Measurements from ENCODE around the gene NR3C2.

DNA sequence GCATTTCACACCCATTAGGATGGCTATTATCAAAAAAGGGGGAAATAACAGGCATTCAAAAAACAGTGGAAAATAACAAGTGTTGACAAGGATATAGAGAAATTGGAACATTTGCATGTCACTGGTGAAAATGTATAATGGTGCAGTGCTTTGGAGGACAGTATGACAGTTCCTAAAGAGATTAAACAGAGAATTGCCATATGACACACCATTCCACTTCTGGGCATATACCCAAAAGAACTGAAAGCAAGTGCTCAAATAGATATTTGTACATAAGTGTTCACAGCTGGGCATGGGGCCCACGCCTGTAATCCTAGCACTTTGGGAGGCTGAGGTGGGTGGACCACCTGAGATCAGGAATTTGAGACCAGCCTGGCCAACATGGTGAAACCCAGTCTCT is 348.1 kb downstream of the NR3C2 start:
- no peak for TF ChIP-seq POLR2A (IDR thresholded peaks at IDR 0.05)
- TF ChIP-seq, protein P1, sequence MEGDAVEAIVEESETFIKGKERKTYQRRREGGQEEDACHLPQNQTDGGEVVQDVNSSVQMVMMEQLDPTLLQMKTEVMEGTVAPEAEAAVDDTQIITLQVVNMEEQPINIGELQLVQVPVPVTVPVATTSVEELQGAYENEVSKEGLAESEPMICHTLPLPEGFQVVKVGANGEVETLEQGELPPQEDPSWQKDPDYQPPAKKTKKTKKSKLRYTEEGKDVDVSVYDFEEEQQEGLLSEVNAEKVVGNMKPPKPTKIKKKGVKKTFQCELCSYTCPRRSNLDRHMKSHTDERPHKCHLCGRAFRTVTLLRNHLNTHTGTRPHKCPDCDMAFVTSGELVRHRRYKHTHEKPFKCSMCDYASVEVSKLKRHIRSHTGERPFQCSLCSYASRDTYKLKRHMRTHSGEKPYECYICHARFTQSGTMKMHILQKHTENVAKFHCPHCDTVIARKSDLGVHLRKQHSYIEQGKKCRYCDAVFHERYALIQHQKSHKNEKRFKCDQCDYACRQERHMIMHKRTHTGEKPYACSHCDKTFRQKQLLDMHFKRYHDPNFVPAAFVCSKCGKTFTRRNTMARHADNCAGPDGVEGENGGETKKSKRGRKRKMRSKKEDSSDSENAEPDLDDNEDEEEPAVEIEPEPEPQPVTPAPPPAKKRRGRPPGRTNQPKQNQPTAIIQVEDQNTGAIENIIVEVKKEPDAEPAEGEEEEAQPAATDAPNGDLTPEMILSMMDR (IDR thresholded peaks at IDR 0.05) = no peak

Measured in adrenal gland (tissue), 5 donors.